MV-4-11 (cell line): ENCODE results near the gene COASY.
A peak's percentile ranks its signal among the peaks of the same experiment; 100 is the strongest.
"Not testable (repeated sequence)": the region's sequence is repeated elsewhere in the genome, so short reads cannot be mapped to it uniquely, and the experiment has no call there.

Source experiments
- DNase-seq: peaks from one replicate; lab custom pipeline; 2025; lab: John Stamatoyannopoulos, UW

Gene COASY

DNA sequence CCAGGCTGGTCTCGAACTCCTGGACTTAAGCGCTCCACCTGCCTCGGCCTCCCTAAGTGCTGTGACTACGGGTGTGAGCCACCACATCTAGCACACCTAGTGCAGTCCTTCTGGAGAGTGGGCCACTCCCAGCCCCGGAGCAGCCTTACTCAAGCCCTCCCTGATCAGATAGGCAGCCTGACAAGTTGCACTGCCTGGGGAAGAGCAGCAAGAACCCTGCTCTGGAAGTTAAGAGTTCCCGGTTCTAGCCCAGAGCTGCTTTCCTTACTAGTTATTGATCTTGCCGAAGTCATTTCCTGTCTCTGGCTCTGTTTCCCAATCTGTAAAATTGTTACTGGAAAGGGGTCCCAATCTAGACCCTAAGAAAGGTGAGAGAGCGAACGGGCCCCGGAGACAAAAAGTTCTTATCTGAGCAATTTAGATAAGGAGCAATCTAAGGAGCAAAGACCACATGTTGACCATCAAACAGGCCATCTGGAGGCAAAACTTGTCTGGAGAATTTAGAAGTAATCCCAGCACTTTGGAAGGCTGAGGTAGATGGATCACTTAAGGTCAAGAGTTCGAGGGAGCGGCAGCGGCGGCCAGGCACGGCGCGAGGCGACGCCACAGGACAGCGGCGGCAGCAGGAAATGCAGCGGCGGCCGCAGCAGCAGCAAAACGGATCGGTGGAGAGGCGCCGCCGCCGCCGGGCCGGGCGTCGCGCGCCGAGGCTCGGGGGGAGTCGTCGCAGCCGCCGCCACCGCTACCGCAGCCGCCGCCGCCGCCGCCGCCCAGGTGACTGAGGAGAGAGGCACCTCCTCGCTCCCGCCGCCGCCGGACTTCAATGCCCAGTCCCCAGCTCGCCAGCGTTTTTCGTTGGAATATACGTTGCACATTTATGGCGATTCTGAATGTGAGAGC lies 30.2 kb upstream of the COASY start:
- DNase-seq: peak; percentile 29

- no peak for DNase-seq
Observed at GRCh38 chr17:42535155-42536047, 26.5 kb upstream of the COASY start.

DNA sequence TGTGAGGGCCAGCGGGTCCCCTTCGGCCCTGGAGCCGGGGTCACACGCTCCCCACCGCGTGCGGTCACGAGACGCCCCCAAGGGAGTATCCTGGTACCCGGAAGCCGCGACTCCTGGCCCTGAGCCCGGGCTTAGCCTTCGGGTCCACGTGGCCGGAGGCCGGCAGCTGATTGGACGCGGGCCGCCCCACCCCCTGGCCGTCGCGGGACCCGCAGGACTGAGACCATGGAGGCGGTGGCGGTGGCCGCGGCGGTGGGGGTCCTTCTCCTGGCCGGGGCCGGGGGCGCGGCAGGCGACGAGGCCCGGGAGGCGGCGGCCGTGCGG lies 25.9 kb upstream of the COASY start, which contains the start of gene NAGLU:
NAGLU (plus strand) TSS at position 194 of the 324 bp plus-strand sequence; CDS start at position 226, 32 bp downstream.
- peak; percentile 80 for DNase-seq

- DNase-seq: peak; percentile 59
Observed at GRCh38 chr17:42536372-42537155, 25.4 kb upstream of the COASY start.

DNA sequence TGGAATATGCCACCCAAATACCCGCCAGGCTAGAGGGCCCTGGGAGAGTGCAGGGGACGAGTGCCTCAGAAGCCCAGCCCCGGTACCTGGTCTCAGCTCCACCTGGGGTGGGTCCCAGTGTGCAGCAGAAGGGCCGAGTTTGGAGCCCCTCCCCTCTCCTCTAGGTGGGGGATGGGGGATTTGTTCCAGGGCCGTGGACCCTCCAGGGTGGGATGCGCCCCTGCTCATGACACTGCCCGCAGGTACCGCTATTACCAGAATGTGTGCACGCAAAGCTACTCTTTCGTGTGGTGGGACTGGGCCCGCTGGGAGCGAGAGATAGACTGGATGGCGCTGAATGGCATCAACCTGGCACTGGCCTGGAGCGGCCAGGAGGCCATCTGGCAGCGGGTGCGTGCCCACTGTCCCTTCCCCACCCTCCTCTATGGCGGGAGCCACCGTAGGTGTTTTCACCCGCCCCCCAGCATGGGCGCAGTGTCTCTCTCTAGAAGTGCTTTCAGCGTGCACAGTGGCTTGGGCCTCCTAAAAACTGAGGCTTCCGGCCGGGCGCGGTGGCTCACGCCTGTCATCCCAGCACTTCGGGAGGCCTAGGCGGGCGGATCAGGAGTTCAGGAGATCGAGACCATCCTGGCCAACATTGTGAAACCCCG lies 24.7 kb upstream of the COASY start:
- no peak for DNase-seq

DNA sequence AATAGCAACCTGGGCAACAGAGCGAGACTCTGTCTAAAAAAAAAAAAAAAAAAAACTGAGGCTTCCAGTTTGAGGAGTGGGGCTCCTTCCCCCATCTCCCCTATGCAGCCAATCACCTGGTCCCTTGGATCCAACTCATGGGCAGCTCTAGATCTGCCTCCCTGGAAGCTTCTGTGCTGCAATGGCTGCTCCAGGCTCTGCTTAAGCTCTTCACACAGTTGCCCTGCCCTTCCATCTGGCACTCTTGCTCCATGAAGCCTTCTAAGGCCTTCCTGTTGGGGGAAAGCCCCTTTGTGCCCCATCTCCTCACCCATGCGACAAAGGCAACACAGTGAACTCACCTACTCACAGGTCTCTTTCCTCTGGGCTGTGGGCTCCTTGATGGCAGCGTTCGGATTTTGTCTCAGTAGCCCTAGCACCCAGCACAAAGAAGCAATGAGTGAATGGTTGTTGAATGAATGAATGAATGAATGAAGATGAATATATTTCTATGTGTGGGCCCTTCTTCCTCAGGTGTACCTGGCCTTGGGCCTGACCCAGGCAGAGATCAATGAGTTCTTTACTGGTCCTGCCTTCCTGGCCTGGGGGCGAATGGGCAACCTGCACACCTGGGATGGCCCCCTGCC lies 24.0 kb upstream of the COASY start:
- no peak for DNase-seq

- no peak for DNase-seq
Observed at GRCh38 chr17:42538482-42538881, 23.5 kb upstream of the COASY start.

DNA sequence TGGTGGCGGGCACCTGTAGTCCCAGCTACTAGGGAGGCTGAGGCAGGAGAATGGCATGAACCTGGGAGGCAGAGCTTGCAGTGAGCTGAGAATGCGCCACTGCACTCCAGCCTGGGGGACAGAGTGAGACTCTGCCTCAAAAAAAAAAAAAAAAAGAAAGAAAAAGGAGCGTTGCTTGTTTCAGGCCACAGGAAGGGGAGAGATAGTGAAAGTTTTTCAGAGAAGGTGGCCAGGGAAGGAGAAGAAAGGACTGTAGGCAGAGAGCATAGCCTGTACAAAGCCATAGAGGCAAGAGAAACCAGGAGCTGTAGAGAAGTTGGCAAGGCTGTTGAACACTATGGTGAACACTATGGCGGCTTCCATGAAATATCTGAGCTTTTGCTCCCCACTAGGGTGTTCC lies 21.4 kb upstream of the COASY start:
- not testable (repeated sequence) for DNase-seq

DNA sequence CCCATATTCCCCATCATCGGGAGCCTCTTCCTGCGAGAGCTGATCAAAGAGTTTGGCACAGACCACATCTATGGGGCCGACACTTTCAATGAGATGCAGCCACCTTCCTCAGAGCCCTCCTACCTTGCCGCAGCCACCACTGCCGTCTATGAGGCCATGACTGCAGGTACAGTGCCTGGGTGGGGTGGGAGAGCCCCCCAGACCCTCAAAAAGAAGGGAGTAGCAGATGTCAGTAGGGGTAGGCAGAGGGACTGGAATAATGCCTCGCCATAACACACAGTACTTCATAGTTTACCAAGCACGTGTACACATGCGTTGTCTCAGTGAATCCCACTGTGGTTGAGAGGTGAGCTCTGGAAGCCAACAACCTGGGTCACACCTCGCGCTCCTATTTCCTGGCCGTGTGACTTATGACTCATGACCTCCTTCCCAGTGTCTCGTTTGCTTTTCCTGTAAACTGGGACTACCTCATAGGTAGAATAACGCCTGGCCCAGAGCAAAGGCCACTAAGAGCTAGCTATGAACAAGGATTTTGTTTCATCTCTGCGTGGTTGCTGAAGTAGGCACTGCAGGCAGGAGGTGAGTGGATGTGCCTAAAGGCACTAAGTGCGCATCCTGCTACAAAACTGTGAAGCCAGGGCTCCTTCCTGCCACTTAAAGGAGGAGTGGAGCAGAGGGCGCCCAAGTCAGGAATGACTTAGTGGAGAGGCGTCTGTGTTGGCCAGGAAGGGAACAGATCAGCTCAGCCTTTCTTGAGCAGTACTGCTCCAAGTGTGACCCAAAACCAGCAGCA lies 20.7 kb upstream of the COASY start:
- no peak for DNase-seq

GRCh38 chr17:42543190-42544079 lies 18.5 kb upstream of the COASY start:
- no peak for DNase-seq

GRCh38 chr17:42544874-42545283 lies 17.1 kb upstream of the COASY start:
- no peak for DNase-seq

- not testable (repeated sequence) for DNase-seq
Observed at GRCh38 chr17:42545755-42546505, 16.0 kb upstream of the COASY start.

- no peak for DNase-seq
Observed at GRCh38 chr17:42547001-42547461, 14.9 kb upstream of the COASY start.

GRCh38 chr17:42547698-42548069 lies 14.3 kb upstream of the COASY start:
- no peak for DNase-seq

DNA sequence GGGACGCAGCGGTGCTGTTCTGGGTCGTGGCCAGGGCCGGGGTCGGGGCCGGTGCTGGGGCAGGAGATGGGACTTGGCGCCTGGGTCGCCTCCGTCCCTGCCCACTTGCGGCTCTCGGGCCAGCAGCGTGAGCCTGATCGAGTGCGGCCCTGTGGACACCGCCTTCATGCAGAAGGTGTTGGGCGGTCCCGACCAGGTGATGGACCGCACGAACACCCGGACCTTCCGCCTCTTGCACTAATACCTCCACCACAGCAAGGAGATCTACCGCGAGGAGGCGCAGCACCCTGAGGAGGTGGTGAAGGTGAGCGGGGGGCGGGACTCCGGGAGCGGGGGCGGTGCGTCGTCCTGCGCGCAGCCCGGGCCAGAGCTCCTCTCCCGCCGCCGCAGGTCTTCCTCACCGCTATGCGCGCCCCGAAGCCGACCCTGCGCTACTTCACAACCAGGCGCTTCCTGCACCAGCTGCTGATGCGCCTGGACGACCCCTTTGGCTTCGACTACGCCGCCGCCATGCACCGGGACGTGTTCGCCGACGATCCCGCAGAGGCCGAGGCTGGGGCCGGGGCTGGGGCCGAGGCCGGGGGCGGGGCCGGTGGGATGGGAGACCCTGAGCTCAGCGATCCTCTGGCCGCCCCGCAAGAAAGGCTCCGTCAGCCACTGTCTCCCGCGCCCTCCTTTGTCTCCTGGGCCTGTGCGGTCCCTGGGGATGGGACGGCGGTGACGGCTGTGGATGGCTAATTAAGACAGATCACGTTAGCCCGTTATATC lies 13.7 kb upstream of the COASY start:
- DNase-seq: no peak

- no peak for DNase-seq
Observed at GRCh38 chr17:42548993-42549755, 12.8 kb upstream of the COASY start.

DNA sequence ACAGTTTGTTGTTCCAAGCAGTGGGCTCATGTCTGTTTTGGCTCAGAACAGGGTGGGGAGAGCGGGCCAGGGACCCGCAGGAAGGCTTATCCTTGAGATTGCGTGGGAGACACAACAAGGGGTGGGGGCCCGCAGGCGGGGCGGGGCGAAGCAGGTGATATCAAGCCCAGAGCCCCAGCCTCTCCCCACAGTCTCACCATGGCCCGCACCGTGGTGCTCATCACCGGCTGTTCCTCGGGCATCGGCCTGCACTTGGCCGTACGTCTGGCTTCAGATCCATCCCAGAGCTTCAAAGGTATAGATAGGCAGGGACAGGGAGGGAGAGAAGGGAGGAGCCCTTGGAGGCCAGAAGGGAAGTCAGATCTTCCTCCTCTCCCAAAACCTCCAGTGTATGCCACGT lies 9.2 kb upstream of the COASY start, which contains the start of gene HSD17B1:
HSD17B1 (plus strand) TSS at position 188 of the 400 bp plus-strand sequence; CDS start at position 199, 11 bp downstream.
- not testable (repeated sequence) for DNase-seq
